Cardiac fibroblast (primary cell): ENCODE results near the gene CISD1.
A peak's percentile ranks its signal among the peaks of the same experiment; 100 is the strongest.
"Not testable (repeated sequence)": the region's sequence is repeated elsewhere in the genome, so short reads cannot be mapped to it uniquely, and the experiment has no call there.

Experiments
- DNase-seq, 2 donors: peaks; one replicate each; pipeline versions ENCODE4 v3.0.0 to v3.0.0-alpha.2; 2010; ENCODE audit warnings: low read depth in 2 of 2
- H3K4me3 ChIP-seq, 2 donors: replicated peaks in 1 of 2; 1 replicate in 1 of 2; 2 replicates in 1 of 2; pipeline ENCODE4 v1.5.1; 2011; ENCODE audit warnings: low read depth in 2 of 2, low read length in 2 of 2, mild to moderate bottlenecking in 2 of 2, moderate library complexity in 1 of 2
- TF ChIP-seq, protein P1 (sequence below): IDR thresholded peaks from one replicate; pipeline ENCODE4 v1.5.1; 2011; ENCODE audit warnings: low read depth, mild to moderate bottlenecking, low read length, inconsistent platforms

CISD1 gene

DNA sequence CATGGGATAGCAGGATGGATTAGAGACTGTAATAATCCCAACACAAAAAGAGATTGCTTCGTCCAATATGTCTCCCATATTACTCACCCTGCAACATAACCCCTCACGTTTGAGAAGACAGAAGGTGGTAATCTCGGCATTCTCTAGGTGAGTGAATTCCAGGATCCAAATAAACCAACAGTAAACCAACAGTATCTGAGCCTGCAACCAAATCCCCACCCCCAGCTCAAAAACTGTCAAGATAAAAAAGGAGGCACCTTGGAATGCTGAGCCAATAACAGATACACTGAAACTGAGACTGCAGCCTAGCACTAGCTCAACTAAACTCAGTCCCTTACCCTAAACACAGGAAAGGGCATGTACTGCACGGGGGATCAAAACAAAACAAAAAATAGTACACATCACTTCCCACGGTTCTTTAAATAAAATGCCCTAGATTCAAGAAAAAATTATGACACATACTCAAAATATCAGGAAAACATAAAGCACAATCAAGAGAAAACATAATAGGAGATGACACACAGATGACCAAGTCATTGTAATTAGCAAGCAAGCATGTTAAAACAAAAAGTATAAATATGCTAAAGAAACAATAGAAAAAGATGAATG, 29.3 kb upstream of the CISD1 start:
- peak; percentile 28 to 82 for DNase-seq
- TF ChIP-seq, protein P1, sequence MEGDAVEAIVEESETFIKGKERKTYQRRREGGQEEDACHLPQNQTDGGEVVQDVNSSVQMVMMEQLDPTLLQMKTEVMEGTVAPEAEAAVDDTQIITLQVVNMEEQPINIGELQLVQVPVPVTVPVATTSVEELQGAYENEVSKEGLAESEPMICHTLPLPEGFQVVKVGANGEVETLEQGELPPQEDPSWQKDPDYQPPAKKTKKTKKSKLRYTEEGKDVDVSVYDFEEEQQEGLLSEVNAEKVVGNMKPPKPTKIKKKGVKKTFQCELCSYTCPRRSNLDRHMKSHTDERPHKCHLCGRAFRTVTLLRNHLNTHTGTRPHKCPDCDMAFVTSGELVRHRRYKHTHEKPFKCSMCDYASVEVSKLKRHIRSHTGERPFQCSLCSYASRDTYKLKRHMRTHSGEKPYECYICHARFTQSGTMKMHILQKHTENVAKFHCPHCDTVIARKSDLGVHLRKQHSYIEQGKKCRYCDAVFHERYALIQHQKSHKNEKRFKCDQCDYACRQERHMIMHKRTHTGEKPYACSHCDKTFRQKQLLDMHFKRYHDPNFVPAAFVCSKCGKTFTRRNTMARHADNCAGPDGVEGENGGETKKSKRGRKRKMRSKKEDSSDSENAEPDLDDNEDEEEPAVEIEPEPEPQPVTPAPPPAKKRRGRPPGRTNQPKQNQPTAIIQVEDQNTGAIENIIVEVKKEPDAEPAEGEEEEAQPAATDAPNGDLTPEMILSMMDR = no peak
- H3K4me3 ChIP-seq = peak overlapping the region in 1 of 2 donors; percentile 2

DNA sequence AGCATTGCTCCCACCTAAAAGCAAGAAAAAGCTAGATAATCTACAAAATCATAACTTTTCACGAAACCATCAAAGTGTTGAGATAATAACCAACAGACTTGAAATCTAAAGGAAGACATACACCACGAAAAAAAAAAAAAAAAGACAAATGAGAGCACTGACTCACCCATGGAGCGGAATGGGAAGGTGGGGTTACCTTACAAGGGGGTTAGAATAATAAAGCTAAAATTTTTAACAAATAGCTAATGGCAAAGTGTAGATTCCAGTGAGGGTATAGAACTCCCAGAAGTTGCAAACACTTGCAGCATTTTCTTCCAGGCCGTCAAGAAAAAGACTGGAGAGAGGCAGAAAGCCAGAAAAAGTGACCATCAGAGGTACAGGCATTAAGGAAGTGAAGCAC, 28.4 kb upstream of the CISD1 start:
- peak in 1 of 2 donors; percentile 69 for DNase-seq
- TF ChIP-seq, protein P1 = no peak
- no peak overlapping the region for H3K4me3 ChIP-seq

DNA sequence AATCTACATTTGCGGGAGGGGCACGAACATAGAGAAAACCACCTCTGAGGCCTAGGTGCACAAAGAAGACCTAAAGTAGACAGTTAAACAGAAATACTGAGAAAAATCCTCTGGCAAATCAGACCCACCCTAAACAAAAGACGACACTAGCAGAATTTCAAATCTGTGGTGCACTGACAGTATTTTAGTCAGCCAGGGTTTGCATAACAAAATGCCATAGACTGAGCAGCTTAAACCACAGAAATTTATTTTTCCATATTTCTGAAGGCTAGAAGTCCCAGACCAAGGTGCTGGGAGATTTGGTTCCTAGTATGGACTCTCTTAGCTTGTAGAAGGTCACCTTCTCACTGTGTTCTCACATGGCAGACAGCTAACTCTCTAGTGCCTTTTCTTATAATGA, 27.6 kb upstream of the CISD1 start:
- H3K4me3 ChIP-seq = no peak overlapping the region
- DNase-seq = peak; percentile 32 to 61
- TF ChIP-seq, protein P1 = no peak

DNA sequence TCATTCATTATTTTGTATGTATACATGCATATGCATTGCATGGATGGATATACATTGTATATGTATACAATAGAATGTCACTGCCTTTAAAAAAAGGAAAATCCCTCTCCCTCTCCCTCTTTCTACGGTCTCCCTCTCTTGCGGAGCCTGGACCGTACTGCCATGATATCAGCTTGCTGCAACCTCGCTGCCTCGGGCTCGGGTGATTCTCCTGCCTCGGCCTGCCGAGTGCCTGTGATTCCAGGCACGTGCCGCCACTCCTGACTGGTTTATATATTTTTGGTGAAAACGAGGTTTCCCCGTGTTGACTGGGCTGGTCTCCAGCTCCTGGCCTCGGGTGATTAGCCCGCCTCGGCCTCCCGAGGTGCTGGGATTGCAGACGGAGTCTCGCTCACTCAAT, 25.7 kb upstream of the CISD1 start:
- TF ChIP-seq, protein P1 = no peak
- H3K4me3 ChIP-seq = no peak overlapping the region

DNA sequence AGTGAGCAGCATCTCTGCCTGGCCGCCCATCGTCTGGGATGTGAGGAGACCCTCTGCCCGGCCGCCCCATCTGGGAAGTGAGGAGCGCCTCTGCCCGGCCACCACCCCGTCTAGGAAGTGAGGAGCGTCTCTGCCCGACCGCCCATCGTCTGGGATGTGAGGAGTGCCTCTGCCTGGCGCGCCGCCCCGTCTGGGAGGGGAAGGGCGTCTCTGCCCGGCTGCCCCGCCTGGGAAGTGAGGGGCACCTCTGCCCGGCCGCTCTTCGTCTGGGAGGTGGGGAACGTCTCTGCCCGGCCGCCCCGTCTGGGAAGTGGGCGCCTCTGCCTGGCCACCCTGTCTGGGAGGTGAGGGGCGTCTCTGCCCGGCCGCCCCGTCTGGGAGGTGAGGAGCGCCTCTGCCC, 25.2 kb upstream of the CISD1 start:
- not testable (repeated sequence) for DNase-seq, H3K4me3 ChIP-seq

More for the DNA sequence above, 25.7 kb upstream of the CISD1 start:
- DNase-seq = no peak

DNA sequence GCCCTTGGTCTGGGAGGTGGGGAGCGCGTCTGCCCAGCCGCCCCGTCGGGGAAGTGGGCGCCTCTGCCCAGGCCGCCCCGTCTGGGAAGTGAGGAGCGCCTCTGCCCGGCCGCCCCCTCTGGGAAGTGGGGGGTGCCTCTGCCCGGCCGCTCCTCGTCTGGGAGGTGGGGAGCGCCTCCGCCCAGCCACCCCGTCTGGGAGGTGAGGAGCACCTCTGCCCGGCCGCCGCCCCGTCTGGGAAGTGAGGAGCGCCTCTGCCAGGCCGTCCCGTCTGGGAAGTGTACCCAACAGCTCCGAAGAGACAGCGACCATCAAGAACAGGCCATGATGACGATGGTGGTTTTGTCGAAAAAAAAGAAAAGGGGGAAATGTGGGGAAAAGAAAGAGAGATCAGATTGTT, 24.7 kb upstream of the CISD1 start:
- H3K4me3 ChIP-seq, DNase-seq: not testable (repeated sequence)

DNA sequence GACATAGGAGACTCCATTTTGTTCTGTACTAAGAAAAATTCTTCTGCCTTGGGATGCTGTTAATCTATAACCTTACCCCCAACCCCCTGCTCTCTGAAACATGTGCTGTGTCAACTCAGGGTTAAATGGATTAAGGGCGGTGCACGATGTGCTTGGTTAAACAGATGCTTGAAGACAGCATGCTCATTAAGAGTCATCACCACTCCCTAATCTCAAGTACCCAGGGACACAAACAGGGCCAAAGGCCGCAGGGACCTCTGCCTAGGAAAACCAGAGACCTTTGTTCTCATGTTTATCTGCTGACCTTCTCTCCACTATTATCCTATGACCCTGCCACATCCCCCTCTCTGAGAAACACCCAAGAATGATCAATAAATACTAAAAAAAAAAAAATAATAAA, 24.3 kb upstream of the CISD1 start:
- DNase-seq, H3K4me3 ChIP-seq: not testable (repeated sequence)

DNA sequence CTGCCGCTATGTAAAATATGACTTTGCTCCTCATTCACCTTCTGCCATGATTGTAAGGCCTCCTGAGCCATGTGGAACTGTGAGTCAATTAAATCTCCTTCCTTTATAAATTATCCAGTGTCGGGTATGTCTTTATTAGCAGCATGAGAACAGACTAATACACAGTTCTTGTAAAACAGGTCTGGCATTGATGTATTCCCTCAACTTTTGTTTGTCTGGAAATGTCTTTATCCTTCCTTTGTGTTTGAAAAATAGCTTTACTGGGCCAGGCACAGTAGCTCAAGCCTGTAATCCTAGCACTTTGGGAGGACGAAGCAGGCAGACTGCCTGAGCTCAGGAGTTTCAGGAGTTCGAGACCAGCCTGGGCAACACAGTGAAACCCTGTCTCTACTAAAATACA, 15.8 kb upstream of the CISD1 start:
- DNase-seq = no peak
- H3K4me3 ChIP-seq = no peak overlapping the region
- TF ChIP-seq, protein P1 = no peak
